ENCODE results near the gene SLC24A2.
"Not testable (repeated sequence)": the region's sequence is repeated elsewhere in the genome, so short reads cannot be mapped to it uniquely, and the experiment has no call there.

SLC24A2 gene

DNA sequence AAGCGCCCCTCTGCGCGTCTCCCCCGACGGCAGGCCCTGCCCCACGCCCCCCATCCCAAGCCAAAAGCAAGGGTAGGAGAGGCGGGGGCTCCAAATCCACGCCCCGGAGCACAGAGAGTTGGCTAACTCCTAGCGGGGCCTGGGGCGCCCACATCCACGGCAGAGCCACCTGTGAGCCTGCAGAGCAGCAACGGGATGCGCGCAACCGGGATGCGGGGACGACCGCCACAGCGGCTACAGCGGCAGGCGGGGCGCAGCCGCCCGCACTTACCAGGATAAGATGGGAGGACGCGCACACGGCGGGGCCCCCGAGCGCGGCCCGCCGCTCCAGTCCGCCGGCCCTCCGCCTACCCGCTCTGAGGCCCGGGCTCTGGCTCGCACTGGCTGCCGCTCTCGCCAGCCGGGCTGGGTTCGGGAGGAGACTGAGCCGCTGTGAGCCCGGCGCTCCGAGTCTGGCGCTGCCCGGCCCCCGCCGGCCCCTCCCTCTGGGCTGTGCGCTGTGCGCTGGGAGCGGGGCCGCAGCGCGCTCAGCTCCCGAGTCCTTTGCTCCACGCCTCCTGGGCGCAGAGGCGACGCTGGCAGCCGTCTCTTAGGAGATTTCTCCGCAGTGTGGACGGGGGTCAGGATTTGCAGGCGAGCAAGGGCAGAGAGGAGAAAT is at the start of gene SLC24A2:
Gene SLC24A2, minus strand, starts transcription at position 424 of the 658 bp plus-strand sequence.
- no peak for DNase-seq (ENCODE audit: low read depth)

DNA sequence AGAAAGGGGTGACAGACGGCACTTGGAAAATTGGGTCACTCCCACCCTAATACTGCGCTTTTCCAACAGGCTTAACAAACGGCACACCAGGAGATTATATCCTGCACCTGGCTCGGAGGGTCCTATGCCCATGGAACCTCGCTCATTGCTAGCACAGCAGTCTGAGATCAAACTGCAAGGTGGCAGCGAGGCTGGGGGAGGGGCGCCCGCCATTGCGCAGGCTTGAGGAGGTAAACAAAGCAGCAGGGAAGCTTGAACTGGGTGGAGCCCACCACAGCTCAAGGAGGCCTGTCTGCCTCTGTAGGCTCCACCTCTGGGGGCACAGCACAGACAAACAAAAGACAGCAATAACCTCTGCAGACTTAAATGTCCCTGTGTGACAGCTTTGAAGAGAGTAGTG is 44.5 kb upstream of the SLC24A2 start:
- not testable (repeated sequence) for DNase-seq (ENCODE audit: low read depth)

DNA sequence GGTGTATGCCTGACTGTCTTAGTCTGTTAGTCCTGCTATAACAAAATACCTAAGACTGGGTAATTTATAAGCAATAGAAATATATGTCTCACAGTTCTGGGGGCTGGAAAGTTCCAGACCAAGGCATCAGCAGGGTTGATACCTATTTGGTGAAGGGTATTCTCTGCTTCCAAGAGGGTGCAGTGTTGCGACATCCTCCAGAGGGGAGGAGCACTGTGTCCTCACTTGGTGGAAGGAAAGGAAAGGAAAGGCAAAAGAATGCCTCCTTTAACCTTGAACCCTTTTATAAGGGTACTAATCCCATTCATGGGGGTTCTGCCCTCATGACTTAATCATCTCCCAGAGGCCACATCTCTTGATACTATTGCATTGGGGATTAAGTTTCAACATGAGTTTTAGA is 42.0 kb upstream of the SLC24A2 start:
- no peak for DNase-seq (ENCODE audit: low read depth)

DNA sequence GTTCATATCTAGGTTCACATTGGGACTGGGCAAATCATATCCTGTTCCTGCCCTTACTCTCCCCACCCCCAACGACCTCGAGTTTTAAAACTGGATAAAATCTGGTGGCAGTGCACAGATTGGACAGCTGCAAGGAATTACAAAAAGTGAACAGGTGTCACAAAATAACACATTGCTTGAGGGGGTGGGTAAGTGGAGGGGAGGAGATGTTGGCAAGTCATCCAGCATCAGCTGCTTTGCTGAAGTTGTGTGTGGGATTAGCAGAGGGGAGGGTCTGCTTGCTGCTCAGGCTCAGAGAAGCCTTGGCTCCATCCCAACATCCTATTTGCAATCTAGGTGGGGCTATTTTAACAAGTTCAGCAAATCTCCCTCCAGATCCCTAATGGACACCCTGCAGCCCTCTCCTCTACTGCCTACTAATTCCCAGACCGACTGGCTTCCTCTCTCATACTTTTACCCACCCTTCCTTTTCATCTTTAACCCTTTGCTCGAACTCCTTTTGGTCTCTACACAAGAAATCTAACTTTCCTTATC is 39.8 kb upstream of the SLC24A2 start:
- no peak for DNase-seq (ENCODE audit: low read depth)

DNA sequence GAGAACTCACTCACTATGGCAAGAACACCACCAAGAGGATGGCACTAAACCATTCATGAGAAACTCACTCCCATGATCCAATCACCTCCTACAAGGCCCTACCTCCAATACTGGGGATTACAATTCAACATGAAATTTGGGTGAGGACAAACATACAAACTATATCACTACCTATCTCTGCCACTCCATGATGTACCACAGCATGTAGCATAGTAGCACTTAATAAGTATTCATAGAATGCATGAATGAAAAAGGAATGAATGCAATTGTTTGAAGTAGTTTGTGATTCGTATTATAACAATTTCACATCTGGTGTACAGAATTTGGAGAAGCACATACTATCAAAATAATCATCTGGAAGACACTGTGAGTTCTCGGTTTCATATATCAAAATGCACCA is 27.9 kb upstream of the SLC24A2 start:
- no peak for DNase-seq (ENCODE audit: low read depth)

DNA sequence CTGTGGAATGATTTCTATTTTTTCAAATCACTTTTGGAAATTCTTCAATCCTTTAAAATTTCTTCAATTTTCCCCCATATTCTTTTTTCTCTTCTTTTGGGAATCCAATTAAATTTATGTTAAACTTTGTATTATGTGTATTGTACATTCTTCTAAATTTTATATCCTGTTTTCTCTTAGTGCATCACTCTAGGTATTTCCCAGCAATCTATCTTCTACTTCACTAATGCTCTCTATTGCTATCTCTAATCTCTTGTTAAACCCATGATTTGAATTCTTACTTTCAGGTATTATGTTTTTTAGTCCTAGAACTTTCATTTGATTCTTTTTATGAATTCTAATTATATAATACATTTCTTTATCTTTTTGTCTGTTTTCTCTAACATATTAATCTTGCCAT is 23.4 kb upstream of the SLC24A2 start:
- DNase-seq (ENCODE audit: low read depth): no peak

DNA sequence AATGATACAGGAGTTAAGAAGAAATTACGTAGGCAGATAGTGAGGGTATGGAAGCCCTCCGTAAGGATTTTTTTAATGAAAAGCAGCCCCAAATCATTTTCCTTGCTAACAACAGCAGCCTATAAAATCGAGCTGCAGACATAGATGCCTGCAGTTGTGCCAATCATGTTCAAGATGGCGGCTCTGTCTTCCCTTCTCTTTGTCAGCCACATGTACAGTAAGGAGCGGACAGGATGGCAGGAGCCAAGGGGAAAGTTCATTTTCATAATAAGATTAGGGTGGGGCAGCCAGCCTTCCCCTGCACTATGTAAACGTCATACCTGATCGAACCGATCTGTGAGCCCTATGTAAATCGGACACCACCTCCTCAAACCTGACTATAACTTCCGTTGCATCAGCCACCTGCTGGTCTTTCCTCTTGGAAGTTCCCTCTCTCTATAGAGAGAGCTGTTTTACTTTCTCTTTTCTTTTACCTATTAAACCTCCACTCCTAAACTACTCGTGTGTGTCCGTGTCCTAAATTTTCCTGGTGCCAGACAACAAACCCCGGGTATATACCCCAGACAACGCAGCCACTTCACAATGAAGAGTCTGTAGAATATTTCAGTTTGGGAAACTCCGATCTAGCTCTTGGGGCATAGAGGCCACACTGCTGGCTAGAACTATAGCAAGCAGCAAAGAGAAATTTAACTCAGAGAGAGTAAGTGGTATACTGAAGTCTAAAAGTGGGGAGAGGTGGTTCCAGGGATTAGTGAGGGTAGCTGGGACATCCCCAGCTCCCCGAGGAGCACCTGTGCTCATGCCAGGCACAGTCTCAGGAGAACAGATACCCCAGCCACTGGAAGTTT is 20.8 kb upstream of the SLC24A2 start:
- no peak for DNase-seq (ENCODE audit: low read depth)

DNA sequence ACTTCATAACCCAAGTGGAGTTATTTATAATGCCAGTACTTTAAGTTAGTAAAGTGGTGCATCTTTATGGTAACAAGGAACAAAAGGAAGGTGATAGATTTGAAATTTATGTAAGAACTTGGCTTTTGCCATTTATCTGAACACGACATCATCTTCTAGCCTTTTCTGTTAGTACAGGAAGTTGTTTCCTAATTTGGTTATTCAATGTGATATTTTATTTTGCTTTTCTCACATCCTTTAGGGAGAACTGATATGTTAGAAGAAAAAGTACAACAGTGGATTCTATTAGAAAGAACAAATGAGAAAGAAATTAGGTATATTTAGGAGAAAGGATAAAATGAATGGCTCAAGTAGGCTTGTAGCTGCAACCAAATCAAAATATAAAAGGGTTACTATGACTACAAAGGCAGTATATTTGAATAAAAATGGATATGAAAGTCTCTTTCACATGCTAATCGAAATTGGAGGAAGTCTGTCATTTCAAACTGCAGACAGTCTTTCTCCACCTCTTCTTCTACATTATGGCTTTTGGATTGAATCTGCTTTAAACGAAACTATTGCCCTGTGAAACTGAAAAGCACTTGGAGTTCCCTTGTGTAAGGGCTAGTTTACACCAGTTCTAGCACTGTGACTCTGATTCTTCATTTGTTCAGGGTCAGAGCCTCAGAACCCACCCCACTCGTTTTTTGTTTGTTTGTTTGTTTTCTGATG is 18.5 kb upstream of the SLC24A2 start:
- DNase-seq (ENCODE audit: low read depth): no peak

DNA sequence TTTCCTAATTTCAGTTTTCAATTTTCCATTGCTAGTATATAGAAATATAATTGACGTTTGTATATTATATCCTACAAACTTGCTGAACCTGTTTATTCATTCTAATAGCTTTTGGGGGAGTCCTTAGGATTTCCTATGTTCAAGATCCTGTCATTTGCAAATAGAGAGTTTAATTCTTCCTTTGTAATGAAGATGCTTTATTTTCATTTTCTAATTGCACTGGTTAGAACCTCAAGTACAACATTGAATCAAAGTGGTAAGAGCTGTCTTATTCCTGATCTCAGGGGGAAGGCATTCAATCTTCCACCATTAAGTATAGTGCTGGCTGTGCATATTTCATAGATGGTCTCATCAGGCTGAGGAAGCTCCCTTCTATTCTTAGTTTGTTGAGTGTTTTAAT is 15.6 kb upstream of the SLC24A2 start:
- no peak for DNase-seq (ENCODE audit: low read depth)

DNA sequence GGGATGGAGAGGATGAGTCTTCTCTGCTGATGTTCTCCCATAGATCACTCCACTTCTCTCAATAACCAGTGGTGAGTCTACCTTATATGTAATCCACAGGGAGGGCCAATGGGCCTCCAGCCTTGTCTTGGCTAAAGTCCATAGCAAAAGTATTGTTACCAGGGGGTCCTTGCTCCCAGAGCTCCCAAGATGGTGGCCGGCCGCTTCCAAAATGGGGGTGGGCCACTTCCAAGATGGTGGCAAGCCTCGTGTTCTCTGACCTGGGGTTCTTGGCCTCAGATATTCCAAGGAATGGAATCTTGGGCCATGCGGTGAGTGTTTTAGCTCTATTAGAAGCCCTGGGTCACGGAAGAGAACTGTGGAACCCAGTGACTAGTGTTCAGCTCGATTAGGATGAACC is 12.0 kb upstream of the SLC24A2 start:
- no peak for DNase-seq (ENCODE audit: low read depth)

DNA sequence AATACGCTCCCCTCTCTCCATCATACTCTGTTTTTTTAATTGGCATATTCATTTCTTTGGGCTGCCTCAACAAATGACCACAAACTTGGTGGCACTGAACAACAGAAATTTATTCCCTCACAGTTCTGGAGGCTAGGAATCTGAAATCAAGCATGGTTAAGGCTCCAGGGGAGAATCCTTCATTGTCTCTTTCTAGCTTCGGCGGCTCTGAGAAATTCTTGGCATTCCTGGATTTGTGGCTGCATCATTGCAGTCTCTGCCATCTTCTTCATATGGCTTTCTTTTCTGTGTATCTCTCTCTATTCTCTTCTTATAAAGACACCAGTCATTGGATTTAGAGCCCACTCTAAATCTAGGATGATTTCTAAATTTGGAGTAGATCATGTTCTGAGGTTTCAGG is 10.9 kb upstream of the SLC24A2 start:
- DNase-seq (ENCODE audit: low read depth): no peak

DNA sequence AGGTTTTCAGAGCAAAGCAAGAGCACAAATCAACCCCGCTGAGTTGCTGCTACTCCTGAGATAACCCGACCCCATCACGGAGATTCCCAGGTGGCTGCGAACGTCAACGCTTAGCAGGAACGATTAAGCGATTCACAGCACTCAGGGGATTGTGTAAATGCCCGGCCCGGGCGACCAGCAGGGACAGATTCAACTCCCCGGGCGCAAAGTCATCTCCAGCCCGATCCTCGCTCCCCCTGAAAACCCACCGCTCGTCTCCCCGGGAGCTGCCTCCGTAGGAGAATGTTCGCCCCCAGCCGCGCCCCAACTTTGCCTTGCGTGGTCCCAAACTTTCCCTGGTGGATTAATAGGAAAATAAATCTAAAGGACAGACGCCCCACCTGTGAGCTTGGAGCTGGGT is 685 bp downstream of the SLC24A2 start:
- no peak for DNase-seq (ENCODE audit: low read depth)

DNA sequence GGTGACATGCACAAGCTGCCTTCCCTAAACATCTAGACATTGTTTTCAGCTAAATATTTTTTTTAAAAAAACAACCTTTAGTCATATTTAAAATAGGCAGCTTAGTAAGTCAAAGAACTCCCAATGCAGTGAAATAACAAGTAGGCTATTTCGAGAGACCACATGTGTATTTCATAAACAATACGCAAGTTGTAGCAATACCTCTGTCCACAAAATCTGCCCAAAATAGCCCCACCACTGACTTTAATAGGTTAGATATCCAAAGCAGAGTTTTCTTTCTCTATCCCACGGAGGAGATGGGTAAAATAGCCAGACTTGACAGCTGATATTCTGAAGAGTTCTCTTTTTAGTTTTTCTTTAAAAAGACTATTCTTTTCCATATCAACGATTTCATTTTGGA is 1.2 kb downstream of the SLC24A2 start:
- DNase-seq (ENCODE audit: low read depth): no peak

DNA sequence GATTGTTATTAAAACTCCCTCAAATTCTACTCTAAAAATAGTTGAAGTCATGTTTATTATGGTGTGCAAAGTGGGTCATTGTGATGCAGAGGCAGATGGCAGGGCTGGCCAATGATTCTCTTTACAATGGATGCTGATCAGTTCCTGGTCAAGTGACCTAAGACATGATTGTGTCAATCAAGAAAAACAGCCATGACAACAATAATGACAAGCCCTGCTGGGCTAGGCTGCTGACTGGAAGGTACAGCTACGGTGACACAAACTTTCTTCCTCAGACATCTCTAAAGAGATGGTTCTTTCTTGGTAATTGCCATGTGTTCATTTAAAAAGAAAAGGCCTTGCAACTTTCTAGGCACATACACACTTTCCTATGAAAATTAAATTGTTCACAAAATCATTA is 3.6 kb downstream of the SLC24A2 start:
- no peak for DNase-seq (ENCODE audit: low read depth)

DNA sequence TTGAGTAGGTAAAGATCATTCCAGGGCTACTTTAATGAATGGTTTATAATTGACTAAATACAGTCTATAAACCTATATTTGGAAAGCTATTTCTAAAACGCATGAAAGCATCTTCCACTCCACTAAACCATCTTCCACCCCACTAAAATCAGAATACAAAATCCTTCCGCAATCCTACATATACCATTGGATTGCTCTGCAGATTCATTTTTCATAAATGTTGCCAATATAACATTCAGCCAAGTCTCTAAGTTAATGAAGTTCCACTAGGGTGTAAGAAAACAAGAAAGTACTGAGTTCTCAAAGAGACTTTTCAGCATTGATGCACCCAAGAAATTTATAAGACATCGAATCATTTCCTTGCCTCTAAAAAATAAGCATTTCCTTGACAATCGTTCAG is 4.7 kb downstream of the SLC24A2 start:
- DNase-seq (ENCODE audit: low read depth): no peak

DNA sequence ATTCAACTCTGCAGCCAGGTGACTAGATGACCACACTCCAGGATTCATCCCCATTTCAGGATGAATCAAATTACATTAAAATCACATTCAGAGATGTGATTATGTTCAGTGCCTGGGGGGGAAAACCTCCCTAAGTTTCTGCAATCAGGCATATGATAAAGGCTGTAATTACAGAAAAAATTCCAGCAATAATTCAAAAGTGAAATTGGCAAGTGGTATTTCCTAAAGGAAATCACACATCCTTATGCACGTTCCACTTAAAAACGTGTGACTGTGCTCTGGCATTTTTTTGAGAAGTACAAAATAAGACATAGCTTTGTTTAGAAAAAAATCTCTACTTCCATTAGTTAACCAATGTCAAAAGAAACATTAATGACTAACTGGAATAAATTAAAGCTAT is 5.3 kb downstream of the SLC24A2 start:
- no peak for DNase-seq (ENCODE audit: low read depth)

DNA sequence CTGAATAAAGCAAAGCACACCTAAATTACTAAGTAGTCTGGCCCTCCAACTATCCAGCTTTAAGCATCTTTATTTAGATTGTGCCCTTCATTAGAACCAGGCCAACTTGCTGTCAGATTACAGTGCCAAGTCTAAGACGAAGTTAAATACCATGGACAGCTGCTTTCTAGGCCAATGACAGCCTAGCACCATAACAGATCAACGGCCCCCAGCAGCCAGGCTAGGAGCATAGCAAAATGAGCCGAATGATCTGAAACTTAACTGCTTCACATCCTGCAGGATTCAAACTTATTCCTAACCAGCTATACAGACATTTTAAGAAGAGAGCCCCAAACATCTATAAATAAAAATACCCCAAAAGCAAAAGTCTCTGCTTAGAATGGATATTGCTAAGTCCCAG is 6.8 kb downstream of the SLC24A2 start:
- no peak for DNase-seq (ENCODE audit: low read depth)

DNA sequence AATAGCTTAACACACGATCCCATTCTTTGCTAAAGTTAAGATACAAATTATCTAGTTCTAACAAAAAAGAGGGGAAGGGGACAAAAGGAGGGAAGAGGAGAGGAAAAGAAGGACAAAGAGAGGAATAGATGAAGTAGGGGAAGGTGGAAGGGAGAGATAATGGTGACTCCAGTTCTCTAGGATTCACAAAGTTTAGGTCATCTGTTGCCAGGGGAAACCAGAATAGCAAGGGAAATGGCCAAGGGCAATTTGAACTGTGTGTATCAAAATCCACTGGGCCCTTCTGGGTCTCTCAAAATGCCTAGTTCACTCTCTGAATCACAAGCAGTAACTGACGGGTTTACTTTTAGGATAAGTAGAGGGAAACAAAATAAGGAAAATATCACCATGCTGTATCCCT is 7.6 kb downstream of the SLC24A2 start:
- DNase-seq (ENCODE audit: low read depth): no peak

DNA sequence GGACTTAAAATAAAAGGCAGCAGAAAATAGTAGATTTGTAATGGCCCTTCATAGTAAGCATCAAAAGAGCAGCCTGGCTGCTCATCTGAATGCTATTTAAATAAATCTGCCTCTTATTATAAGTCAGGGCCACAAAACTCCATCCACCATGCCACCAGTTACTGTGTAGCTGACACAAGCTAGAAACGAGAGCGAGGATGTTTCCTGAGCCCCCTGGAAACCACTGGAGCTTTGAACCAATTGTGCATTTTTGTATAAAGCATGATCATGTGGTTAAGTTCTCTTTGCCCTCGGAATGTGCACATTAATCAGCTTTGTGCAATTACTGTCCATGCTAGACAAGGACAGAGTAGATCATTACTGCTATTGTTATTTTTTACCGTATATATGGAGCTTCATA is 17.4 kb downstream of the SLC24A2 start:
- no peak for DNase-seq (ENCODE audit: low read depth)

DNA sequence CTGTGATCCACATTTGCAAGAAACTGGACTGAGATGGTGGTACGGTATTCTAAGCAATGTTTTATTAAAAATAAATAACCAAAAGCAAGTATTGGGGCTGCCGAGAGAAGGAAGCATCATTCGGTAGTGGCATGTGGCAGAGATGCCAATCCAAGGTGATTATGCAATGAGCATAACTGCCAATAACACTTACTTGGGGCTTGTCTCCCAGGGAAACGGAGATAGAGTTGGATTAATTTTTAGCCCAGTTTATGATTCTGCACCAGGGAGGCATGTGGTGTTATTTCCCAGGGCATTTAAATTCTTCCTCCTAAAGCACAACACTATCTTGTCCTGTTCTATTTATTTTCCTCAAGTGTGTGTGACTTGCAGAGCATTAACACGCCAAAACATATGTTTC is 17.9 kb downstream of the SLC24A2 start:
- no peak for DNase-seq (ENCODE audit: low read depth)

DNA sequence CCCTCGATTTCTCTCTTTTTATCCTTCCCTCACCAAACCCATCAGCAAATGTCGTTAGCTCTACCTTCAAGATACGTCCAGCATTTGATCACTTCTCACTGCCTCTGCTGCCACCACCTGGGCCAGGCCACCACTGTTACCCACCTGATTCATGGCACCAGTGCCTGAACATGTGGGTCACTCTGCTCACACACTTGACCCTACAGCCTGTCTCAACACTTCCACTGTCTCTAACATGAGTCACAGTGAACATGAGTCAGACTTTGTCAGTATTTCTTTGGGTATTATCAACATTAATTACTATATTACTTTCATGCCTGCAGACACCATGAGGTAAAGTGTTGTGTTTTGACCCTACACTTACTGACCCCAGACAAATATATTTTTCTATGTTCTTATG is 19.6 kb downstream of the SLC24A2 start:
- DNase-seq (ENCODE audit: low read depth): no peak

DNA sequence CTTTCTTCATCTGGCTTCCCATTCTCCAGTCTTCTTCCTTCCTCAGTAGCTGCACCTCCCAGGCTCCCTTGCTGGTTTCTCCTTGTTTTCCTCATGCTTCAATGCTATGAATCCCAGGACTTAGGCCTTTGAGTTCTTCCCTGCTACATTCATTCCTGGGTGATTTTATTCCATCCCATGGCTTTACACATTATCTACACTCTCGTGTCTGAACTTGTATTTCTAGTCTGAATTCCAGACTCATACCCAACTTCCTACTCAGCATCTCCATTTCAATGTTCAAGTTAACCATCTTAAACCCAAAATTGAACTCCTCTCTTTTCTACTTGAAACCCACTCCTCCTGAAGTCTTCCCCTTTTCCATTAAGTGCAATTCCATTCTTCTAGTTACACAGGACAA is 20.0 kb downstream of the SLC24A2 start:
- no peak for DNase-seq (ENCODE audit: low read depth)

DNA sequence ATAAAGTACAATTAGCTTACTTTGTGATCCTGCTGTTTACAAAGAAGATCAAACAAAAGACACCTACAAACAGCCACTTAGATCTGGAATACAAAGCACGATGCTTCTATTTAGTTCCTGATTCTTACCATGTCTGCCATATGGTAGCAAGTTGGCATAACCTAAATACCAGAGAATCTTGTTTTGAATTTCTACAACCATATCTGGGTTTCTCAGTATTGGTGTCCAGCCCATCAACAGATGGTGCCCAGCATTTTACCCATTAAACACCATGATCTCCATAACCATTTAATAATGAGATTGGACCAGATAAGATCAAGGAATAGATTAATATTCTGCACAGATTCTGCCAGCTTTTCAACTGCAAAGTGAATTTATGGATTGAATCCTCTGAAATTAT is 29.8 kb downstream of the SLC24A2 start:
- no peak for DNase-seq (ENCODE audit: low read depth)
